ENCODE data around the gene TGFBR3. TPM values are rescaled to one million over a fixed set of nuclear protein-coding genes. Genes with fewer than 3 reads are reported as not detected.

Gene TGFBR3
- total RNA-seq, 1 experiment from 2014 or later: 2.4 TPM

DNA sequence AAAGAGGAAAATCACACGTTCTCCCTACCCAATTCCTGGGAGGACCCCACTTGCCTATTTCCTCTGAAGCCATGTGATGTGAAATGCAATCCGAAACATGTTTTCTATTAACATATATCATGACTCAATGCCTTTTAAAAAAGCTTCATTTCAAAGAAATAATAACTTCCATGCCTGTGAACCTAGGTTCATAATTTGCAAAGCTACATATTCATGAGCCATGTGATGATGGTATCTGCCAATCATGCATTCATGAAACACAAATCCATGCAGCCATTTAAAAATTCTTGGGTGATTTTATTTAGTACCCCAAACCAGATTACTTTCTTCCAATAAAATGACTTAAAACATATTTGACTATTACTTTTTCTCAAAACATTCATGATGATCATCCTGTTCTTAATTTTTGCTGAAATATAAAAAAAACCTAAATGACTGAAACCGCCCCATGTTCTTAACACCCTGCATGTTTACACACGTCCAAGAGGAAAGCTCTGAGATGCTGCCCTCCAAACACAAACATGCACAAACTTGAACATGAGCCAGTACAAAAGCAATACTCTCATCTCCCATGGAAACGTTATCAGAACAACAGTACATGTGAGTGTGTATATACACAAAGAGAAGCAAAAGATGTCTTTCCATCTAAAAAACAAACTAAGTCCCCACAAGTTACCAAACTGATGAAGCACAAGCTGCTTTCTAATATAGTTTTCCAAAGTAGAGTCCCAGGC lies 140.1 kb downstream of the TGFBR3 start:
- Histone ChIP-seq H2BK15ac (ENCODE audit: low read depth, low read length) (no peak overlapping the region), H4K8ac (replicated peaks; ENCODE audit: insufficient read length, low read depth, low read length) (no peak overlapping the region), H3K23ac (ENCODE audit: insufficient read length, low read depth, low read length) (no peak overlapping the region), H3K9ac (ENCODE audit: extremely low read depth, insufficient read length, low read length) (no peak overlapping the region), H3T11ph (ENCODE audit: low read length) (no peak overlapping the region), H3K14ac (ENCODE audit: insufficient read depth, low read length) (no peak overlapping the region), H4K20me1 (ENCODE audit: control insufficient read depth, insufficient read depth, insufficient read length) (no peaks in the 10 kb centered on the region), H2BK5ac (ENCODE audit: insufficient read length, low read length) (no peak overlapping the region), H4K91ac (ENCODE audit: insufficient read length, low read depth, low read length) (no peak overlapping the region), H3K27me3 (ENCODE audit: insufficient read depth, low read length) (no peaks in the 10 kb centered on the region), H2BK120ac (ENCODE audit: low read depth, low read length, poor library complexity, severe bottlenecking) (no peak overlapping the region), H3K4me2 (ENCODE audit: insufficient read depth, insufficient read length, low read length) (no peak overlapping the region), H3K9me3 (ENCODE audit: control insufficient read depth, low read depth, low read length) (peaks cover 7% of the 10 kb centered on the region), H3K4ac (ENCODE audit: low read depth, low read length) (no peak overlapping the region), H2AK5ac (ENCODE audit: insufficient read length, low read length) (no peak overlapping the region), H3K23me2 (ENCODE audit: insufficient read length, low read depth, low read length, poor library complexity, severe bottlenecking) (no peaks in the 10 kb centered on the region), H4K5ac (ENCODE audit: insufficient read length, low read depth, low read length) (no peak overlapping the region), H3K27ac (ENCODE audit: insufficient read length, low read depth, low read length) (no peak overlapping the region), H3K4me1 (ENCODE audit: insufficient read depth, low read length) (no peaks in the 10 kb centered on the region), H3K79me2 (ENCODE audit: insufficient read depth, low read length) (no peaks in the 10 kb centered on the region), H3K56ac (ENCODE audit: insufficient read length, low read depth, low read length) (no peak overlapping the region), H2AFZ (ENCODE audit: low read length) (no peak overlapping the region), H3K79me1 (ENCODE audit: insufficient read depth, low read depth, low read length, poor library complexity, severe bottlenecking) (no peaks in the 10 kb centered on the region), H2BK20ac (ENCODE audit: low read depth, low read length, poor library complexity, severe bottlenecking) (no peak overlapping the region), H3K18ac (ENCODE audit: insufficient read length, low read depth, low read length) (no peak overlapping the region), H2BK12ac (ENCODE audit: insufficient read length, low read depth, low read length) (no peak overlapping the region)
- Mint-ChIP-seq H3K36me3 (ENCODE audit: insufficient read depth in 1 of 3, low read depth in 3 of 3) (peaks cover 4 to 19% (median 8%) of the 10 kb centered on the region in 3 experiments), H3K27me3 (ENCODE audit: low read depth) (no peaks in the 10 kb centered on the region; the same call in 1 of the 2 replicates), H3K4me1 (peaks cover 4 to 6% of the 10 kb centered on the region in 2 experiments; a peak in 3 of 4 replicates), H3K9me3 (peaks cover 16 to 17% of the 10 kb centered on the region in 2 experiments), H3K4me3 (no peak overlapping the region), H3K27ac (no peak overlapping the region)
- TF ChIP-seq, protein P1, sequence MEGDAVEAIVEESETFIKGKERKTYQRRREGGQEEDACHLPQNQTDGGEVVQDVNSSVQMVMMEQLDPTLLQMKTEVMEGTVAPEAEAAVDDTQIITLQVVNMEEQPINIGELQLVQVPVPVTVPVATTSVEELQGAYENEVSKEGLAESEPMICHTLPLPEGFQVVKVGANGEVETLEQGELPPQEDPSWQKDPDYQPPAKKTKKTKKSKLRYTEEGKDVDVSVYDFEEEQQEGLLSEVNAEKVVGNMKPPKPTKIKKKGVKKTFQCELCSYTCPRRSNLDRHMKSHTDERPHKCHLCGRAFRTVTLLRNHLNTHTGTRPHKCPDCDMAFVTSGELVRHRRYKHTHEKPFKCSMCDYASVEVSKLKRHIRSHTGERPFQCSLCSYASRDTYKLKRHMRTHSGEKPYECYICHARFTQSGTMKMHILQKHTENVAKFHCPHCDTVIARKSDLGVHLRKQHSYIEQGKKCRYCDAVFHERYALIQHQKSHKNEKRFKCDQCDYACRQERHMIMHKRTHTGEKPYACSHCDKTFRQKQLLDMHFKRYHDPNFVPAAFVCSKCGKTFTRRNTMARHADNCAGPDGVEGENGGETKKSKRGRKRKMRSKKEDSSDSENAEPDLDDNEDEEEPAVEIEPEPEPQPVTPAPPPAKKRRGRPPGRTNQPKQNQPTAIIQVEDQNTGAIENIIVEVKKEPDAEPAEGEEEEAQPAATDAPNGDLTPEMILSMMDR (conservative IDR thresholded peaks at IDR 0.05): no peak
- DNase-seq: no peak
- no CpG with 5 or more reads among the region's 5 CpGs for WGBS (ENCODE audit: extremely low coverage, insufficient read length, low lambda C conversion rate)
